GM10248 (cell line): ENCODE measurements around the gene KCND2.

Experiments
- CTCF ChIA-PET: fragments of 300-600 bp; sonication (Branson Sonifier 250); formaldehyde crosslinking; extraction: SDS; loops from one replicate; lab custom pipeline; 2021; ENCODE audit warnings: antibody characterized with exemption; lab: Yijun Ruan, JAX
- POLR2A ChIA-PET: fragments of 350-650 bp; sonication (Branson Sonifier 250); formaldehyde crosslinking; extraction: SDS; loops from one replicate; lab custom pipeline; 2020; ENCODE audit warnings: antibody characterized with exemption; lab: Yijun Ruan, JAX
- DNase-seq: peaks from one replicate; pipeline ENCODE4 v3.0.0; 2012; ENCODE audit errors: extremely low spot score
- CTCF ChIP-seq: IDR thresholded peaks from 2 replicates; pipeline ENCODE4 v1.5.1; 2012; ENCODE audit warnings: mild to moderate bottlenecking, low read depth; ENCODE audit errors: extremely low read depth, missing control alignments, control extremely low read depth

KCND2 gene

GRCh38 chr7:120718361-120718760, 445.4 kb downstream of the KCND2 start:
- no peak for DNase-seq
- ChIA-PET POLR2A (no interaction called here), CTCF (interaction anchor here (0.7 to 2.7 kb wide), 6 partner anchors 9 to 25 kb away, joined by 3 to 9 read pairs (median 4); no protein-coding TSS in a partner anchor)
- no peak for TF ChIP-seq CTCF

- DNase-seq: no peak
- CTCF ChIA-PET: interaction anchor here (1.8 kb wide), 1 partner anchor 11 kb away, joined by 9 read pairs; no protein-coding TSS in a partner anchor
Measured at GRCh38 chr7:120720317-120720716, 447.3 kb downstream of the KCND2 start.

GRCh38 chr7:120723465-120724385, 450.8 kb downstream of the KCND2 start:
- CTCF ChIA-PET: interaction anchor here (1.0 to 5.9 kb wide), 6 partner anchors 8 to 788 kb away, joined by 3 to 72 read pairs (median 8); no protein-coding TSS in a partner anchor
- no peak for TF ChIP-seq CTCF
- POLR2A ChIA-PET: no interaction called here
- no peak for DNase-seq

More at GRCh38 chr7:120720317-120720716, 447.3 kb downstream of the KCND2 start:
- TF ChIP-seq CTCF: no peak
- POLR2A ChIA-PET: no interaction called here

- no peak for DNase-seq
- ChIA-PET CTCF (interaction anchor here (1.0 to 5.9 kb wide), 13 partner anchors 10 to 1455 kb away, joined by 3 to 72 read pairs (median 6); no protein-coding TSS in a partner anchor), POLR2A (no interaction called here)
- no peak for TF ChIP-seq CTCF
Measured at GRCh38 chr7:120724448-120724847, 451.5 kb downstream of the KCND2 start.

GRCh38 chr7:120724955-120725354, 452.0 kb downstream of the KCND2 start:
- POLR2A ChIA-PET: no interaction called here
- CTCF ChIA-PET: interaction anchor here (0.7 to 5.9 kb wide), 18 partner anchors 9 to 1456 kb away, joined by 3 to 72 read pairs (median 6); no protein-coding TSS in a partner anchor
- TF ChIP-seq CTCF: no peak
- no peak for DNase-seq

GRCh38 chr7:120725376-120726039, 452.5 kb downstream of the KCND2 start:
- POLR2A ChIA-PET: no interaction called here
- peak; percentile 42 for TF ChIP-seq CTCF
- CTCF ChIA-PET: interaction anchor here (0.7 to 5.9 kb wide), 23 partner anchors 8 to 1456 kb away, joined by 3 to 72 read pairs (median 4); no protein-coding TSS in a partner anchor
- DNase-seq: peak; percentile 28
